Frontal cortex (tissue), 4 donors: ENCODE measurements around the gene KLK3. TPM values are rescaled to one million over a fixed set of nuclear protein-coding genes. Genes with fewer than 3 reads are reported as not detected.
"Not testable (repeated sequence)": the region's sequence is repeated elsewhere in the genome, so short reads cannot be mapped to it uniquely, and the experiment has no call there.

Source experiments
- DNase-seq, 2 donors: peaks; one replicate each; pipeline ENCODE4 v3.0.0; 2012; ENCODE audit warnings: low spot score in 2 of 2
- FAIRE-seq: peaks from 2 replicates; lab custom pipeline; 2012; peaks lifted over from hg19 to GRCh38; lab: Jason Lieb, UNC
- total RNA-seq: library from RNA; depleted of rRNA; stranded (reverse); fragments of >200 nt; gene quantifications from one replicate; pipeline ENCODE4 v1.2.3, GENCODE V29; 2014
- donor health status: control.
- donor health status: control.
- donor health status: control.

KLK3 gene
- total RNA-seq = not detected

DNA sequence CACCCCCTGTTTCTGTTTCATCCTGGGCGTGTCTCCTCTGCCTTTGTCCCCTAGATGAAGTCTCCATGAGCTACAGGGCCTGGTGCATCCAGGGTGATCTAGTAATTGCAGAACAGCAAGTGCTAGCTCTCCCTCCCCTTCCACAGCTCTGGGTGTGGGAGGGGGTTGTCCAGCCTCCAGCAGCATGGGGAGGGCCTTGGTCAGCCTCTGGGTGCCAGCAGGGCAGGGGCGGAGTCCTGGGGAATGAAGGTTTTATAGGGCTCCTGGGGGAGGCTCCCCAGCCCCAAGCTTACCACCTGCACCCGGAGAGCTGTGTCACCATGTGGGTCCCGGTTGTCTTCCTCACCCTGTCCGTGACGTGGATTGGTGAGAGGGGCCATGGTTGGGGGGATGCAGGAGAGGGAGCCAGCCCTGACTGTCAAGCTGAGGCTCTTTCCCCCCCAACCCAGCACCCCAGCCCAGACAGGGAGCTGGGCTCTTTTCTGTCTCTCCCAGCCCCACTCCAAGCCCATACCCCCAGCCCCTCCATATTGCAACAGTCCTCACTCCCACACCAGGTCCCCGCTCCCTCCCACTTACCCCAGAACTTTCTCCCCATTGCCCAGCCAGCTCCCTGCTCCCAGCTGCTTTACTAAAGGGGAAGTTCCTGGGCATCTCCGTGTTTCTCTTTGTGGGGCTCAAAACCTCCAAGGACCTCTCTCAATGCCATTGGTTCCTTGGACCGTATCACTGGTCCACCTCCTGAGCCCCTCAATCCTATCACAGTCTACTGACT lies at the start of gene KLK3:
KLK3 (plus strand) TSS at position 280 of the 775 bp plus-strand sequence; CDS start at position 321, 41 bp downstream.
- FAIRE-seq (no peak), DNase-seq (no peak)

DNA sequence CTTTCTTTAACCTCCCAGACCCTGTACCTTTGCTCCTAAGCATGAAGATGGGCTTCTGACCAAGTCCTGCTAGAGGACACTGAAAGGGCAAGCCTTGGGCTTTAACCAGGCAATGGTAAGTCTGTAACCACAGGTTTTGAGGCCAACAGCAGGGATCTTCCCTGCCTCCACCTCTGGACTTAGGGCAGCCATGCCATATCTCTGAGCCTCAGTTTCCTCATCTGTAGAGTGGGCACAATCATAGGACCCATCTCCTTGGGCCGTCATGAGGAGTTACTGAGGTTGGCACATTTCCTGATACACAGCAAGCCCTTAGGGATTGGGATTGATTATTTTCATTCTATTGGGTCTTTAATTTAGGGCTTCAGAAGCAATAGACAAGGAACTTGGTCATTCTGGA lies 45.9 kb upstream of the KLK3 start:
- DNase-seq (no peak), FAIRE-seq (no peak)

DNA sequence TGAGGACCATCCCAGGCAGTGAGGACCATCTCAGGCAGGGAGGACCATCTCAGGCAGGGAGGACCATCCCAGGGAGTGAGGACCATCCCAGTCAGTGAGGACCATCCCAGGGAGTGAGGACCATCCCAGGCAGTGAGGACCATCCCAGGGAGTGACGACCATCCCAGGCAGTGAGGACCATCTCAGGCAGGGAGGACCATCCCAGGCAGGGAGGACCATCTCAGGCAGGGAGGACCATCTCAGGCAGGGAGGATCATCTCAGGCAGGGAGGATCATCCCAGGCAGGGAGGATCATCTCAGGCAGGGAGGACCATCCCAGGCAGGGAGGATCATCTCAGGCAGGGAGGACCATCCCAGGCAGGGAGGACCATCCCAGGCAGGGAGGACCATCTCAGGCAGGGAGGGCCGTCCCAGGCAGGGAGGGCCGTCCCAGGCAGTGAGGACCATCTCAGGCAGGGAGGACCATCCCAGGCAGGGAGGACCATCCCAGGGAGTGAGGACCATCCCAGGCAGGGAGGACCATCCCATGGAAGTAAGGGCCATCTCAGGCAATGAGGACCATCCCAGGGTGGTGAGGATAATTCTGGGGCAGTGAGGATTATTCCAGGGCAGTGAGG lies 43.0 kb upstream of the KLK3 start:
- FAIRE-seq, DNase-seq: not testable (repeated sequence)

- FAIRE-seq = no peak
- DNase-seq = no peak
Measured at GRCh38 chr19:50812474-50812873, 42.2 kb upstream of the KLK3 start.

- DNase-seq = no peak
- FAIRE-seq = no peak
Measured at GRCh38 chr19:50814883-50815282, 39.8 kb upstream of the KLK3 start.

- no peak for FAIRE-seq
- DNase-seq = no peak
Measured at GRCh38 chr19:50815439-50815838, 39.3 kb upstream of the KLK3 start.

GRCh38 chr19:50817941-50818858 lies 36.5 kb upstream of the KLK3 start:
- FAIRE-seq (no peak), DNase-seq (no peak)

- DNase-seq (no peak), FAIRE-seq (no peak)
Measured at GRCh38 chr19:50818859-50819472, 35.7 kb upstream of the KLK3 start.

GRCh38 chr19:50819636-50820035 lies 35.1 kb upstream of the KLK3 start:
- no peak for FAIRE-seq
- DNase-seq = no peak

- FAIRE-seq (no peak), DNase-seq (no peak)
Measured at GRCh38 chr19:50820086-50820485, 34.6 kb upstream of the KLK3 start.

GRCh38 chr19:50820549-50821247 lies 34.0 kb upstream of the KLK3 start:
- DNase-seq (no peak), FAIRE-seq (no peak)

DNA sequence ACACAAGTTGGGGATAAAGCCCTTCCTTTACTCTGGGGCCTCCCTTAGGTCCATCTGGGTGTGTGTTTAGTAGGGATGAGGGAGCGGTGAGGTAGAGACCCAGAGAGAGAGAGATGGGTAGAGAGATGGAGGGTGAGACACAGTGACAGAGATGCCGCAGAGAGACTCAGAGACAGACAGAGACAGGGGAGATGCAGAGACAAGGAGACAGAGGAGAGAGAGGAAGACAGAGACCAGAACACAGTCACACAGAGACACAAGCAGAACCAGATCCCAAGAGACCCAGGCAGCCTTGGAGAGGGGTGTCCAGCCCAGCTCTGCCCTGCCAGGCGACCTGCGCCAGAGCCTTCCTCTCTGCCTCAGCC lies 33.5 kb upstream of the KLK3 start:
- FAIRE-seq (no peak), DNase-seq (no peak)

DNA sequence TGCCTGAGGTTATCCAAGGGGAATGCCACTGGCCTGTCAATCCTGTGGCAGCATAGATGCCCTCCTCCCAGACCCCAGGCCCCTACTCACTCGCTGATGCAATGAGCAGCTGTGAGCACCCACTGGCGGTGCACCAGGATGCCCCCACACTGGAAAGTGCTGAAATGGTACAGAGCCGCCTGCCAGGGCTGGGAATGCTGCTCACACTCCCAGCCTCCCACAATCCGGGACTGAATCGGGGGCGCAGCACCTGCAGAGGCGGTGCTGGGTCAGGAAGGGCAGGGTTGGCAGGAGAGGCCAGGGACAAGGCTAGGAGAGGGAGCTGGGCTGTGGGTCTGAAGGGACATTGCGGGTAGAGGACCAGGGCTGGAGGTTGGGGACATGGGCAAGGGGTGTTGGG lies 33.1 kb upstream of the KLK3 start:
- FAIRE-seq = no peak

GRCh38 chr19:50822661-50823208 lies 32.0 kb upstream of the KLK3 start:
- no peak for FAIRE-seq
- DNase-seq = no peak

More for the DNA sequence above, 33.1 kb upstream of the KLK3 start:
- DNase-seq = no peak

- no peak for DNase-seq
- no peak for FAIRE-seq
Measured at GRCh38 chr19:50823389-50824042, 31.2 kb upstream of the KLK3 start, which contains the start of gene KLK1. Gene KLK1, minus strand, starts transcription at chr19:50823787. Its CDS starts 39 bp downstream, at chr19:50823748.

- no peak for DNase-seq
- FAIRE-seq = no peak
Measured at GRCh38 chr19:50826492-50827240, 28.0 kb upstream of the KLK3 start.

DNA sequence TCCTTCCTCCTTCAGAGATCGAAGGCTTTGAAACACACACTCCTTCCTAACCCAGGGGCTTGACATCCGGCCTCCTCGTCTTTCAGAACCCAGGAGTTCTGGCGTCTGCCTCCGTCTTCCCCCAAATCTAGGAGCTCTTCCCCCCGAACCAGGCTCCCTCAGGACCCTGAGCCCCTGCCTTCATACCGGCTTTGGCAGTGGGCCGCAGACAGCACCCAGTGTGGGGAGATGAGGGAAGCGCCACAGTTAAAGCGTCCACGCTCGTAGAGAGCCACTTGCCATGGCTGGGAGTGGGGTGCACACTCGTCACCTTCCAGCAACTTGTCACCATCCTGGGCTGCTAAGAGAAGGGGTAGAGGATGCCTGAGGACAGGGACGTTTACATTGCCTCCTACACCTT lies 27.2 kb upstream of the KLK3 start:
- DNase-seq (no peak), FAIRE-seq (no peak)

DNA sequence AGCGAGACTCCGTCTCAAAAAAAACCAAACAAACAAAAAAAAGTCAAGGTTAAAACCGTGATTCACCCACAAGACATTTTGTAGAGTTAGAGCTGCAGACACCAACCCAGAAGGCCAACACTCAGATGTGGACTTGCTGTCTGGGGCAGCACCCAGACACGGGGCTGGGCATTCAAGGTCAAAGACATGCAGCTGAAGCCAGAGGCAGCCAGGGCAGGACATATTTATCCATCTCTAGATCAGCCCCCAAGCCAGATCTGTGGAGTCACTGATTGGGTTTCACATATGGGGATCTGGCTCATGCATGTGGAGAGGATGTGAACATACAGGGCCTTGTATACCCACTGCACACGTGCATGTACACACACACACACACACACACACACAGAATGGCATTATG lies 24.9 kb upstream of the KLK3 start:
- FAIRE-seq = no peak
- DNase-seq = no peak
